ENCODE measurements around the gene CCDC141. TPM values are rescaled to one million over a fixed set of nuclear protein-coding genes. Genes with fewer than 3 reads are reported as not detected.
"Not testable (repeated sequence)": the region's sequence is repeated elsewhere in the genome, so short reads cannot be mapped to it uniquely, and the experiment has no call there.

CCDC141 gene
- total RNA-seq, 4 donors from 2014 or later: 5.5 to 18.9 (median 12.5) TPM

- no peak for DNase-seq (ENCODE audit: low spot score)
- TF ChIP-seq CTCF (IDR thresholded peaks at IDR 0.05): no peak
- ATAC-seq (ENCODE audit: low FRiP score): no peak
These were observed 7.8 kb upstream of the CCDC141 start for GRCh38 chr2:179057737-179058136.

GRCh38 chr2:179053568-179053967, 3.6 kb upstream of the CCDC141 start:
- ATAC-seq (ENCODE audit: low FRiP score); DNase-seq (ENCODE audit: low spot score): not testable (repeated sequence)

- DNase-seq (ENCODE audit: low spot score) (no peak), ATAC-seq (ENCODE audit: low FRiP score) (no peak)
- TF ChIP-seq CTCF (IDR thresholded peaks at IDR 0.05): no peak
These were observed 1.3 kb upstream of the CCDC141 start for GRCh38 chr2:179051250-179051649.

- no peak for TF ChIP-seq CTCF (IDR thresholded peaks at IDR 0.05)
- ATAC-seq (ENCODE audit: low FRiP score) (no peak), DNase-seq (ENCODE audit: low spot score) (no peak)
These were observed 818 bp upstream of the CCDC141 start for GRCh38 chr2:179050755-179051154.

GRCh38 chr2:179049203-179049545, 763 bp downstream of the CCDC141 start:
- DNase-seq (ENCODE audit: low spot score) (no peak), ATAC-seq (ENCODE audit: low FRiP score) (no peak)
- TF ChIP-seq CTCF (IDR thresholded peaks at IDR 0.05): no peak

- no peak for DNase-seq (ENCODE audit: low spot score)
- no peak for TF ChIP-seq CTCF (IDR thresholded peaks at IDR 0.05)
These were observed 1.8 kb downstream of the CCDC141 start for GRCh38 chr2:179048099-179048498.

GRCh38 chr2:179045602-179046001, 4.3 kb downstream of the CCDC141 start:
- DNase-seq (ENCODE audit: low spot score); ATAC-seq (ENCODE audit: low FRiP score): not testable (repeated sequence)

More at GRCh38 chr2:179048099-179048498, 1.8 kb downstream of the CCDC141 start:
- no peak for ATAC-seq (ENCODE audit: low FRiP score)

- DNase-seq (ENCODE audit: low spot score) (no peak), ATAC-seq (ENCODE audit: low FRiP score) (no peak)
- TF ChIP-seq CTCF (IDR thresholded peaks at IDR 0.05): no peak
These were observed 5.4 kb downstream of the CCDC141 start for GRCh38 chr2:179044500-179044899.
